Lower leg skin (tissue), 3 donors: ENCODE measurements around the gene SPI1.

Source experiments
- POLR2A ChIP-seq, 2 donors: fragments of 450-650 bp; IDR thresholded peaks; one replicate each; pipeline ENCODE4 v1.6.1; 2016 to 2017; ENCODE audit warnings: antibody characterized with exemption in 2 of 2, mild to moderate bottlenecking in 1 of 2, moderate library complexity in 1 of 2
- TF ChIP-seq, protein P1 (sequence below), 3 donors: fragments of 450-650 bp; IDR thresholded peaks; one replicate each; pipeline ENCODE4 v1.5.1; 2016; ENCODE audit warnings: antibody characterized with exemption in 3 of 3, mild to moderate bottlenecking in 3 of 3, moderate library complexity in 2 of 3

DNA sequence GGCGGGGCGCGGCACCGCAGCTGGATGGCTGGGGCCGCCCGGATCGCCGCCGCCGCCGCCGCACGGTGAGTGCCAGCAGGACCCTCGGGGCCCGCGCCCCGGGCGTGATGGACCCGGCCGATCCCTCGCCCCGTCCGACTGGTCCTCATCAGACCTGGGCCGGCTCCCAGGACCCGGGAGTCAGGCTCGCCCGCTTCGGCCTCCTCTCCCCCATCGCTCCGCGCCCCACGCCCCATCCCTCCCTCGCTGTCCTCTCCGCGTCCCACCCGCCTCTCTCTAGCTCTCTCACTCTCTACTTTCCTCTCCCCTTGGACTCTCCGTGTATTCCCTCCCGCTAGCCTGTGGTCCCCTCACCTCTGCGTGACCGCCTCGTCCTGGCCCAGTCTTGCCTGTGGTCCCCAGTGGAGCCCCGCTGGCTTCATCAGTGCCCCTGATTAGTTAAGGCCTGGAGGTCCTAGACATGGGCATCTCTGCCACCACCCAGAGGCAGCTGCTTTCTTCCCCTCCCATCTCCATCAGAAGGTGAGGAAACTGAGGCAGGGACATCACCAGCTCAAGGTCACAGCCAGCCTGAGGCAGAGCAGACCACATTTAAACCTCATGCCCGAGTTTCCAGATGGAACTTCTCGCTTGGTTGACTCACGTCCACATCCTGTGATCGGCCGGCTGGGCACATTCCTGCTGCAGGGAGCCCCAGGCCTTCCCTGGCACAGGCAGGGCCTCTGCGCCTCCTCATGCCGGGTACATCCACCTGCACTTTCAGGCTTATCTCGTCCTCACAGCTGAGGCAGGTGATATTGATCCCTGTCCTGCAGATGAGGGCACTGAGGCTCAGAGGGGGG lies 30.5 kb upstream of the SPI1 start:
- no peak for TF ChIP-seq POLR2A (IDR thresholded peaks at IDR 0.05)
- TF ChIP-seq, protein P1, sequence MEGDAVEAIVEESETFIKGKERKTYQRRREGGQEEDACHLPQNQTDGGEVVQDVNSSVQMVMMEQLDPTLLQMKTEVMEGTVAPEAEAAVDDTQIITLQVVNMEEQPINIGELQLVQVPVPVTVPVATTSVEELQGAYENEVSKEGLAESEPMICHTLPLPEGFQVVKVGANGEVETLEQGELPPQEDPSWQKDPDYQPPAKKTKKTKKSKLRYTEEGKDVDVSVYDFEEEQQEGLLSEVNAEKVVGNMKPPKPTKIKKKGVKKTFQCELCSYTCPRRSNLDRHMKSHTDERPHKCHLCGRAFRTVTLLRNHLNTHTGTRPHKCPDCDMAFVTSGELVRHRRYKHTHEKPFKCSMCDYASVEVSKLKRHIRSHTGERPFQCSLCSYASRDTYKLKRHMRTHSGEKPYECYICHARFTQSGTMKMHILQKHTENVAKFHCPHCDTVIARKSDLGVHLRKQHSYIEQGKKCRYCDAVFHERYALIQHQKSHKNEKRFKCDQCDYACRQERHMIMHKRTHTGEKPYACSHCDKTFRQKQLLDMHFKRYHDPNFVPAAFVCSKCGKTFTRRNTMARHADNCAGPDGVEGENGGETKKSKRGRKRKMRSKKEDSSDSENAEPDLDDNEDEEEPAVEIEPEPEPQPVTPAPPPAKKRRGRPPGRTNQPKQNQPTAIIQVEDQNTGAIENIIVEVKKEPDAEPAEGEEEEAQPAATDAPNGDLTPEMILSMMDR (IDR thresholded peaks at IDR 0.05) = no peak
